GM19463 (cell line): ENCODE results near the gene EFCAB12.

Experiments used
- ATAC-seq: cut with Tn5 transposase; IDR thresholded peaks from one replicate; pipeline ENCODE4 v1.9.1; 2021; ENCODE audit warnings: mild to moderate bottlenecking, moderate library complexity; ENCODE audit not compliant: unreplicated experiment

EFCAB12 gene

GRCh38 chr3:129446926-129447325 is 18.5 kb upstream of the EFCAB12 start:
- ATAC-seq: no peak

DNA sequence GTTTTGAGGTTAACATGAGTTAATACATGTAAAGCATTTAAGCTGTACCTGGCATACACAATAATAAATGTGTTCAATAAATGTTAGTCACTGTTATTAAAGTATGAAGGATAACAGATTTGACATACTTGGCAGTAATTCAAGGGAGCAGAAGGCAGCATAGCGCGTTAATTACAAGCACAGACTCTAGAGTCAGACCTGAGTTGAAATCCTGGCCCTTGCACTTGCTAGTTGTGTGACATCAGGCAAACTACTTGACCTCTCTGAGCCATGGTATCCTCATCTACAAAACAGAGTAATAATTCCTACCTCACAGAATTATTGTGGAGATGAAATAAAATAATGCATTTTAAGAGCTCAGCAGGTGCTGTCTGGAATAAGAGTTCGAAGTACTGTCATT is 17.0 kb upstream of the EFCAB12 start:
- no peak for ATAC-seq

DNA sequence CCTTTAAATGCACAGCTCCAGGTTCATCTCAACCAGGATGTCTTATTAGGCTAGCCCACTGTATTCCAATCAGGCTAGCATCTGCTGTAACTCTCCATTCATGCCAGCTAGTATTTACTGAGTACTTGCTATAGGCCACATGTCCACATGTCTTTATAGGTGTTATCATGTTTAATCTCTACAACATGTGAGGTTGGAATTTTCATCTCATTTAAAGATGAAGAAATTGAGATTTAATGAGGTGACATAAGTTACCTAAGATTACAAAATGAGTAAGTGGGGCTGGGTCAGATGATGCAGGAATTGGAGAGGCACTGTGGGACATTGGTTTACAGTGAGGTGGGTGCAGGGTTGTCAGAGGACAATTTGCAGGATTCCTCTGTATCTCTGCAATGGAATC is 14.5 kb upstream of the EFCAB12 start:
- ATAC-seq: no peak

DNA sequence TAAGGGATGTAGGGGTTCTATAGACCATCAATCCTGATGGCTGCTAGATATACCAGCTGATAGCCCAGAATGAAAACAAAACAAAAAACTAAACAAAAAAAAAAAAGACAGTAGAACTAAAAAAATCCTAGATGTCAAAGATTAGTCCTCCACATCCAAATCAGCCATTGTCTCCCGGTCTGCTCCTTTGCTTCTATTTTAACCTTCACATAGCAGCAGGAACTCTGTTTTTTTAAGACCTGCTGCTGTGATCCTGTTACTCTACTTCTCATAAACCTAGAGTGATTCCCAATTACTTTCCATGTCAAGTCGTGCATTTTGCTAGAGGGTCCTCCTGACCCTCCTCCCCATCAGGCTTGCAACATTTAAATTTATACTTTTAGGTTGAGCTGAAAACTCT is 14.1 kb upstream of the EFCAB12 start:
- no peak for ATAC-seq

- no peak for ATAC-seq
These were observed 13.3 kb upstream of the EFCAB12 start for GRCh38 chr3:129441782-129442181.

DNA sequence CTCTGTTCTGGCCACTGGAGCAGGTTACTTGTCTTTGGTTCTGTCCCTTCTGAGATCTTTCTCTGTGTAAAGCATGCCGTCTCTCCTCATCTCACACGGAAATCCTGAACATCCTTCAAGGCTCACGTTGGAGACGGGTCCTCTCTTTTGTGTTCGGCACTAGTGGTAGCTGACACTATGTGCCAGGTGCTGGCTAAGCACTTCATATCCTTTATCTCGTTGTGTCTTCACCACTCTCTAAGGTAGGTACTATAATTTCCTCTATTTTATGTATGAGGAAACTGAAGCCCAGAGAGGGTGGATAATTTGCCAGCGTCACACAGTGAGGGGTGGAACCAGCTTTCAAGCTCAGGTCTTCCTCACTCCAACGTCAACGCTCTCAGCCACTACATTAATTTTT is 12.8 kb upstream of the EFCAB12 start:
- ATAC-seq: no peak

- no peak for ATAC-seq
These were observed 12.3 kb upstream of the EFCAB12 start for GRCh38 chr3:129440618-129441190.

GRCh38 chr3:129439817-129440617 is 11.6 kb upstream of the EFCAB12 start, which contains the start of the genes IFT122 and MBD4:
Gene IFT122 (plus strand): TSS chr3:129440224. CDS start chr3:129440331, 107 bp downstream.
Gene MBD4 (minus strand): TSS chr3:129439948. CDS start chr3:129439833, 115 bp downstream.
- peak; percentile 82 for ATAC-seq

GRCh38 chr3:129439226-129439816 is 10.9 kb upstream of the EFCAB12 start:
- no peak for ATAC-seq

DNA sequence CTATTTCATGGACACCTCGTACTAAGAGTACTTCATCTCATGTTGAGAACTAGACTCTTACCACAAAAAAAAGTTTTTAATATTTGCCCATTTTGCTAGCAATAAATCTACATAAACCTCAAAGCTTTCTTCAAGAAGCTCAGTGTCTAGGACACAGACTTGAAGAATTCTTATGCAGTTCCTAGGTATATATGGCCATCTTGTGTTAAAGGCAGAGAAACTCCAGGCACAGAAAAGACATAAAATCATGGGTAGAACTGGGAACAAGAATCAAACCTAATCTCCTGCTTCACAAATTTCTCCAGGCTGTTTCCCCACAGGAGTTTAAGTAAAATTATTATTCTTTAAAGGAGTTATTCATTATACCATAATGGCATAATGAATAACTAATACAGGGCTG is 6.9 kb upstream of the EFCAB12 start:
- no peak for ATAC-seq

GRCh38 chr3:129434140-129434539 is 5.7 kb upstream of the EFCAB12 start:
- ATAC-seq: no peak

DNA sequence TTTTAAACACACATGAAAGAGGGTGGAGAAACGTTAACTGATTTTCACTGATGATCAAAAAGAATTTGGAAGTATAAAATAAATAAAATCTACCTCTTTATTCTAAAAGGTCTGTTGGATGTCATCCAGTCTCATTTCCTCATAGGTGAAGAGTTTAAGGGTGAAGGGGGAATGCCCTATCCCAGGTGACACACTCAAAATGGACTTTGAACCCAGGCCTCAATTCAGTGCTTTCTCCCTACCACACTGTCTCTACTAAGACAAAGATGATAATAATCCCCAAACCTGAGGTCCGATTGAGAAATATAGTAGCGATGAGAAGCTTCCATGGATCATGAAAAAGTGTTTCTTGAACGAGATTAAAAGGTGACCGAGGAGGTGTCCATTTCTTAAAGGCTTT is 5.1 kb upstream of the EFCAB12 start:
- ATAC-seq: no peak

- no peak for ATAC-seq
These were observed 4.2 kb upstream of the EFCAB12 start for GRCh38 chr3:129432671-129433070.

DNA sequence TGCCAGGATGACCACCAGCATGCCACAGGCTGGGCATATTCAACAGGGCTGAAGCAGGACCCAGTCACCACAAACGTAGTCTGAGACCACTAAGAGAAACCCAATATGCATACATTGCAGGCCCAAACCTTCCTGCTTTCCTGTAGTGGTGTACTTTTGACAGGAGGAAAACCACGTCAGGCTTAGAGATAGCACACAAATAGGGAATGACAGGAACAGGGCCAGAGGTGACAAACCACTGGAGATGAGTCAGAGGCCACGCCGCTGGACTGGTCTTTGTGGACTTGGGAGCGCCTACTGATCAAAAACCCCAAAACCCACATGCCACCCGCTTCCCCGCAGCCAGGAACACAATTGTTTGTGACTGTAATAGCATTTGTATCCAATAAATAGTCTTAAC is 3.6 kb upstream of the EFCAB12 start:
- ATAC-seq: no peak

- ATAC-seq: no peak
These were observed 1.2 kb upstream of the EFCAB12 start for GRCh38 chr3:129429602-129430001.

GRCh38 chr3:129429080-129429451 is 630 bp upstream of the EFCAB12 start:
- ATAC-seq: no peak

GRCh38 chr3:129428007-129428375 is 445 bp downstream of the EFCAB12 start:
- ATAC-seq: no peak

GRCh38 chr3:129425619-129426018 is 2.8 kb downstream of the EFCAB12 start:
- no peak for ATAC-seq

- ATAC-seq: no peak
These were observed 3.2 kb downstream of the EFCAB12 start for GRCh38 chr3:129425213-129425612.

- peak; percentile 63 for ATAC-seq
These were observed 4.1 kb downstream of the EFCAB12 start for GRCh38 chr3:129424185-129424841.

DNA sequence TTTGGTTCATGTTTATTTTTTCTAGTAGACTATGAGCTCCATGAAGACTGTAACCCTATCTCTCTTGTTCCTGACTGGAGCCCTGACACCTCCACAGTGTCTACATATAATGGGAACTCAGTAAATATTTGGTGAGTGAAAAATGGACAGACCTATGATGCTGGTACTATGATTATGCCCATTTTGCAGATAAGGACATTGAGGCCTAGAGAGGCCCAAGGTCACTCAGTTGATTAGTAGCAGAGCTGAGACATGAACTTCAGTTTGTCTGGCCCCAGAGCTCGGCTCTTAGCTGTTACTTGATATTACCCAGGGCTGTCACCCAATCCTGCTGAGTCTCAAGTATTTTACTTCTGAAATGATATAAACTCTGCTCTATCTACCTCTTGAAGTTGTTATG is 5.5 kb downstream of the EFCAB12 start:
- ATAC-seq: no peak
